Activated CD4-positive, alpha-beta T cell treated with anti-CD3 and anti-CD28 coated beads, Interleukin-2, amount 10 ng/mL, durations not matched to agents 24 days and 14 days (primary cell): ENCODE results near the gene TAP1. TPM values are rescaled to one million over a fixed set of nuclear protein-coding genes. Genes with fewer than 3 reads are reported as not detected.
"Not testable (repeated sequence)": the region's sequence is repeated elsewhere in the genome, so short reads cannot be mapped to it uniquely, and the experiment has no call there.

Source experiments
- DNase-seq: peaks from one replicate; pipeline ENCODE4 v3.0.0; 2022
- H3K27ac Mint-ChIP-seq: one replicate; pipeline ENCODE4 v1.8.0; 2022; ENCODE audit warnings: mild to moderate bottlenecking, mixed read lengths
- H3K27me3 Mint-ChIP-seq: one replicate; pipeline ENCODE4 v1.8.0; 2022; ENCODE audit warnings: mixed read lengths
- H3K36me3 Mint-ChIP-seq: one replicate; pipeline ENCODE4 v1.8.0; 2022; ENCODE audit warnings: low read depth, mild to moderate bottlenecking, mixed read lengths
- H3K4me1 Mint-ChIP-seq: one replicate; pipeline ENCODE4 v1.8.0; 2021; ENCODE audit warnings: mixed read lengths
- H3K4me3 Mint-ChIP-seq: one replicate; pipeline ENCODE4 v1.8.0; 2022; ENCODE audit warnings: mild to moderate bottlenecking, moderate library complexity, mixed read lengths
- H3K9me3 Mint-ChIP-seq: one replicate; pipeline ENCODE4 v1.8.0; 2021; ENCODE audit warnings: mixed read lengths
- intact Hi-C: fragments of 100-400 bp; cut with micrococcal nuclease; formaldehyde crosslinking; loops from one replicate; pipeline ENCODE4 v1.15.1; 2023
- total RNA-seq: library from RNA; stranded (reverse); gene quantifications from 2 replicates; pipeline ENCODE4 v1.2.3, GENCODE V29; 2022

Gene TAP1
- total RNA-seq, 1 donor from 2014 or later, result 275 TPM

DNA sequence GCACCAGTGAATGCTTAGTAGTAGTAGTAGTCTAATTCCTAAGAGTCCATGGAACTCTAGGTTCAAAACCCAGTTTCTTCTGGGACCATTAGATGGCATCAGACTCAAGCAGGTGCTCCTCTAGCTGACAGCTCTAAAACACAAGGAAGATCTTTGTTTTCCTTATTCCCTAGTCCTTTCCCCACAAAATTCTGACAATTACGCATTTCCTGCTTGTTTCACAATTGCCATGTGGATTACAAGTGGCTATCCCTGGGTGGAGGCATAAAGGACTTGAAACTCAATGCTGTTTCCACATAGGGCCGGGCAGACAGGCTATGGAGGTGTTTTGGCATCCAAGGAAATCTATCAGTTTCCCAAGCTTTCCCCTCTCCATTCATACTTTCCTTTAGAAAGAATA lies 27.5 kb downstream of the TAP1 start:
- Mint-ChIP-seq H3K4me3 (no peak overlapping the region), H3K9me3 (no peaks in the 10 kb centered on the region), H3K27ac (no peak overlapping the region), H3K4me1 (peaks cover 26% of the 10 kb centered on the region), H3K36me3 (peaks cover 40% of the 10 kb centered on the region), H3K27me3 (no peaks in the 10 kb centered on the region)
- intact Hi-C loops, result loop anchor here (5.0 kb wide), 1 partner anchor 41 kb away; no protein-coding TSS in a partner anchor
- peak; percentile 53 for DNase-seq

DNA sequence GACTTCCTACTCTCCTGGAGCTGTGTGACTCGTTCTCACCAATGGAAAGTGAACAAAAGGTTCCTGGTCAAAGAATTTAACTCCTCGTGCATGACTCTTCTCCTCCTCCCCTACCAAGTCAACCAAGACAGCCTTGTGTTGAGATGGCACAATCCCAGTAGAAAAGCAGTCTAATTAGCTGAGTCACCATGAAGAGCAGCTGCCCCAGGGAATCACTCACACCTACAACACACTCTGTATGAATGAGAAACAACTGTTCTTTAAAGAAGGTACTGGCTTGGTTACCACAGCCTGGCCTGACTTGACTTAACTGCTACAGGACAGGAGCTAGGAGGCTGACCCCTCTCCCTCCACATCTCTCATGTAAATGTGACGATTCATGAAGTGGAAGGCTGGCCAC lies 33.8 kb downstream of the TAP1 start:
- intact Hi-C loops, result no loop called here
- Mint-ChIP-seq H3K9me3 (no peaks in the 10 kb centered on the region), H3K4me1 (peaks cover 10% of the 10 kb centered on the region), H3K27me3 (no peaks in the 10 kb centered on the region), H3K36me3 (peaks cover 8% of the 10 kb centered on the region), H3K27ac (no peak overlapping the region), H3K4me3 (no peak overlapping the region)
- peak; percentile 52 for DNase-seq

DNA sequence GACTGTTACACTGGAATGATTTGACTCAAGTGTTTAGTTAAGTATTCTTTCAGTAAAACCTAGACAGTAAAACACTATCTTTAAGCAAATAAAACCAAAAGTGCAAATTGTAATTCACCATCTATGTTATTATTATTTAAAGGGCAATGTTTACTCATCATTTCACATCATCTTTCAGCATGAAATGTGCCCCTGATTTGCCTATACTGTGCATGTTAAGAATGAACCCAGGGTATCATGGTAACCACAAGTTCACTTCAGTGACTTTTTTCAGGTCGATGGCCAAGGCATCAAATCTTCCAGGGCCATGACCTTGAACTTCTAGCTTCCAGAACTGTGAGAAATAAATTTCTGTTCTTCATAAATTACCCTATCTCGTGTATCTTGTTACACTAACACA lies 34.6 kb downstream of the TAP1 start:
- H3K27ac Mint-ChIP-seq, result no peak overlapping the region
- DNase-seq, result peak; percentile 7
- H3K4me3 Mint-ChIP-seq, result no peak overlapping the region
- H3K27me3 Mint-ChIP-seq, result no peaks in the 10 kb centered on the region
- H3K36me3 Mint-ChIP-seq, result peaks cover 9% of the 10 kb centered on the region
- no peaks in the 10 kb centered on the region for H3K9me3 Mint-ChIP-seq
- intact Hi-C loops, result no loop called here
- peaks cover 10% of the 10 kb centered on the region for H3K4me1 Mint-ChIP-seq

DNA sequence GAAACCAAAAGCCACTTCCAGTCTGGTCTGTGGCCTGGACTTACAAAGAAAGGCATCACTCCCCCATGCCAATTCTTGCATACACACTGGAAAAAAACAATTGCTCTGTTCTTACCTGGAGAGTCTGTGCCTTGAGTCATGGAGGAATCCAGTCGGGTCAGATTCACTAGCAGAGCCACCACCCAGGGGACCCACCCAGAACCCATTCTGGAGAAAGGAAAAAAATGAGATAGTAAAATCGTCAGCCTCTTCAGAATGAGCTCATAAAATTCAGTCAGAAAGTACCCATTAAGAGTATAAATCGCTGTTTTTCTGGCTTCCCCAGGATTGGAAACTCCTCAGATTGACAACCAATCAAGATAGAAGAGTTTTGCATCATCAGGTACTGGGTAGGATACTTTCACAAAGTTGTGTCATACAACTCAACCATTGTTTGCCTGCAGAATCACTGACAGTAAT lies 36.7 kb downstream of the TAP1 start, which contains the start of gene HLA-DOB:
Gene HLA-DOB (minus strand): TSS at position 257 of the 459 bp plus-strand sequence. CDS start 51 bp downstream, at position 206.
- H3K27ac Mint-ChIP-seq, result no peak within 1 kb of the TSS
- intact Hi-C loops, result no loop called here
- H3K9me3 Mint-ChIP-seq, result no peaks in the 10 kb centered on the region
- H3K27me3 Mint-ChIP-seq, result no peaks in the 10 kb centered on the region
- H3K36me3 Mint-ChIP-seq, result peaks cover 9% of the 10 kb centered on the region
- peaks cover 10% of the 10 kb centered on the region for H3K4me1 Mint-ChIP-seq
- peak; percentile 57 for DNase-seq
- H3K4me3 Mint-ChIP-seq, result no peak within 1 kb of the TSS

DNA sequence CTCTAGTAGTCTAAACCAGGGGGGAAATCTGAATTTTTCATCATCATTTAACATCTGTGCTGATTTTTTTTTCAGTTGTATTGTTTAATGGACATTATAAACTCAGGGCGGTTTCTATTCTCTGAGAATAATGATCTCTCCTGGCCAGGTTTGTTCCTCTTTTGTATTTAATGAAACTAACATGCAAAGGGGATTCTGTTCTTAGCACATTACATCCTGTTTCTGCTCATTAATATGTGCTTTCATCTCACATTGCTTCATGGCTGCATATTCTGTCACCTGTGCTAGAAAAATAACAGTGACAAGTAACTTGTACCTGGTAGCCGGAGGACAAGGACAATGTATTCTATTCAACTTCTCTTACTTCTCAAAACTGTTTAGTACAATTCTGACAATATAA lies 37.5 kb downstream of the TAP1 start:
- H3K4me3 Mint-ChIP-seq, result no peak overlapping the region
- intact Hi-C loops, result no loop called here
- peak; percentile 24 for DNase-seq
- no peaks in the 10 kb centered on the region for H3K27me3 Mint-ChIP-seq
- peaks cover 9% of the 10 kb centered on the region for H3K36me3 Mint-ChIP-seq
- H3K27ac Mint-ChIP-seq, result no peak overlapping the region
- peaks cover 10% of the 10 kb centered on the region for H3K4me1 Mint-ChIP-seq
- no peaks in the 10 kb centered on the region for H3K9me3 Mint-ChIP-seq

DNA sequence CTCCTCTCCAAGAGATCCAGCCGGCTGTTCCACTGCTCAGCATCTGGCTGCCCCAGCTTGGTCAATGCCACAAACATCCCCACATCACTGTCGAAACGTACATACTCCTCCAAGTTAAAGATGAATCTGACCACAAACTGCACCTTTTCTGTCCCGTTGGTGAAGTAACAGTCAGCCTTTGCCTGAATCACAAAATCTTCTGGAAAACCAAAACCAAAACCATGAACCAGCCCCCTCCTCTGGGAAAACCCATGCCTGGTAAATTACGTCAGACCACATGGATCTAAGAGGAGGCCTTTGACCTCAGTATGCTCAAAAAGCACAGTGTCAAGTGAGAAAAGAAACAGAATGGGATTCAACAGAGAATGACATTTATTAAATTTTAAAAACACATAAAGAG lies 38.4 kb downstream of the TAP1 start:
- Mint-ChIP-seq H3K36me3 (peaks cover 6% of the 10 kb centered on the region), H3K4me3 (no peak overlapping the region), H3K4me1 (peaks cover 6% of the 10 kb centered on the region), H3K9me3 (no peaks in the 10 kb centered on the region), H3K27ac (no peak overlapping the region), H3K27me3 (no peaks in the 10 kb centered on the region)
- intact Hi-C loops, result no loop called here
- DNase-seq, result no peak

DNA sequence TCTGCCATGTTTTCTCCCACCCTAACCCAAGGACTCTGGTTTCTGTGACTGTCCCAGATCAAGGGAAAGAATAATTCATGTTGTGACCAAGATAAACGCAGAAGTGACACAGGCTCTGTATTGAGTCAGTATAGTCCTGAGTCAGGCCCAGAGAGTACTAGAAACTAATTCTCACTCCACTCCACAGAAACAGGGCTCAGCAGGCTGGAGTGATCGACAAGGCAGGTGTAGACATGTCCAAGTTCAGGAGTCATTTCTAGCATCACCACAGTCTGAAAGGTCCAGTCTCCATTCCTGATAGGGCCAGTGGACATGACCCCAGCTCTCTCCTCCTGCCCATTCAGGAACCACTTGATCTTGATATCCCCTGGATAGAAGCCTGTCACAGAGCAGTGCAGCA lies 39.4 kb downstream of the TAP1 start:
- intact Hi-C loops, result no loop called here
- Mint-ChIP-seq H3K36me3 (peaks cover 5% of the 10 kb centered on the region), H3K4me1 (peaks cover 4% of the 10 kb centered on the region), H3K27me3 (no peaks in the 10 kb centered on the region), H3K9me3 (no peaks in the 10 kb centered on the region), H3K4me3 (no peak overlapping the region), H3K27ac (no peak overlapping the region)
- DNase-seq, result peak; percentile 52

DNA sequence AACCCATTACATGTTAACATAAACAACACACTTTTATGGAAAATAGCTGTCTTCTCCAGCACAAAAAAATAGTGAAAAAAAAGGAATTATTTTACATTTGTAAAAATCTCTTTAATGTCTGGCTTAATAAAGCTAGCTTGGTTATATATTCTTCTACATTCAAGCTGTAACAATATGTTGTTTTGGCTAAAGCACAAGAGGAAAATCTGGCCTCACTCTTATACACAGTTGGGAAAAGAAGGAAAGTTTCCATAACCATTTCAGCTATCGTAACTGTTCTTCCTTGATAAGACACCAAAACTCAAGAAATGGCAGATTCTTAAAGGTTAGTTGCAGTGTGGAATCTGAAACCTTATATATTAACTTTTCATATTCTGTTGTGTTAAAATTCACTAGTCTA lies 44.3 kb downstream of the TAP1 start:
- intact Hi-C loops, result no loop called here
- Mint-ChIP-seq H3K4me1 (peaks cover 7% of the 10 kb centered on the region), H3K27ac (no peak overlapping the region), H3K9me3 (no peaks in the 10 kb centered on the region), H3K27me3 (peaks cover 23% of the 10 kb centered on the region), H3K4me3 (no peak overlapping the region), H3K36me3 (peaks cover 4% of the 10 kb centered on the region)
- DNase-seq, result no peak

DNA sequence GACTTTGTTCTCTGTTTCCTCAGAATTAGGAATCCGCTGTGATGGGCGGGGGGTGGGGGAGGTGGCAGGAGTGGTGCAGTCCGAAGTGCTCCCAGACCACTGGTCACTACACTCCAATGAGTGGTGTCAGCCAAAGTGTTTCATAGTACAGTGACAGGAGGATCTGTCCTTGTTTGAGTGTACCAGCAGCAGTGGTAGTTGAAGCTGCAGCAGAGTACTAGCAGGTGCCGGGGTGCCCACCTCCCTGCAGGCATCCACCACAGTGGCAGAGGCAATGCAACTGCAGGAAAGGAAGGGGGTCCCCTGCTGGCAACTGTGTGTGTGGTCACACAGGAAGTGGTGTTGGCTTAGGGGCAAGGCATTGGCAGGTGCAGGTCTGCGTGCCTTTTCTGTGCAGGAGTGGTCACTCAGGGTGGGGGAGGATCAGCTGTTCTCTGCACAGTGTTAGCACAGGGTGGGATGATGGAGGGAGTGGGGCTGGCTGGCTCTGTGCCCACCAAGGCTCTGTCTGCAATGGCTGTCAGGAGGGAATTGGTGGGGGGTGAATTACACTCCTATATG lies 46.4 kb downstream of the TAP1 start:
- Mint-ChIP-seq H3K27ac (no peak overlapping the region), H3K27me3 (peaks cover 40% of the 10 kb centered on the region), H3K36me3 (peaks cover 2% of the 10 kb centered on the region), H3K4me3 (no peak overlapping the region), H3K4me1 (peaks cover 7% of the 10 kb centered on the region), H3K9me3 (no peaks in the 10 kb centered on the region)
- intact Hi-C loops, result no loop called here
- peak; percentile 53 for DNase-seq

DNA sequence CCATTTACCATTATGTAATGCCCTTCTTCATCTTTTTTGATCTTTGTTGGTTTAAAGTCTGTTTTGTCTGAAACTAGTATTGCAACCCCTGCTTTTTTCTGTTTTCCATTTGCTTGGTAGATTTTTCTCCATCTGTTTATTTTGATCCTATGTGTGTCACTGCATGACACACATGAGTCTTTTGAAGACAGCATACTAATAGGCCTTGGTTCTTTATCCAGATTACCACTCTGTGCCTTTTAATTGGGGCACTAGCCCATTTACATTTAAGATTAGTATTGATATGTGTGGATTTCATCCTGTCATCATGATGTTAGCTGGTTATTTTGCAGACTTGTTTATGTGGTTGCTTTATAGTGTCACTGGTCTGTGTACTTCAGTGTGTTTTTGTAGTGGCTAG lies 48.1 kb downstream of the TAP1 start:
- H3K4me3 Mint-ChIP-seq, intact Hi-C loops, H3K36me3 Mint-ChIP-seq, H3K4me1 Mint-ChIP-seq, H3K9me3 Mint-ChIP-seq, H3K27ac Mint-ChIP-seq: not testable (repeated sequence)
- DNase-seq, result peak; percentile 16
- H3K27me3 Mint-ChIP-seq, result peaks cover 51% of the 10 kb centered on the region

DNA sequence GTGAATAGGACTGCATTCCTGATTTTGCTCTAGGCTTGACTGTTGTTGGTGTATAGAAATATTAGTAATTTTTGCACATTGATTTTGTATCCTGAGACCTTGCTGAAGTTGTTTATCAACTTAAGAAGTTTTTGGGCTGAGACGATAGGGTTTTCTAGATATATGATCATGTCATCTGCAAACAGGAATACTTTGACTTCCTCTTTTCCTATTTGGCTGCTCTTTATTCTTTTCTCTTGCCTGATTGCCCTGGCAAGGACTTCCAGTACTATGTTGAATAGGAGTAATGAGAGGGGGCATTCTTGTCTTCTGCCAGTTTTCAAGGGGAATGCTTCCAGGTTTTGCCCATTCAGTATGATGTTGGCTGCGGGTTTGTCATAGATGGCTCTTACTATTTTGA lies 50.1 kb downstream of the TAP1 start:
- H3K36me3 Mint-ChIP-seq, result peaks cover 2% of the 10 kb centered on the region
- H3K27me3 Mint-ChIP-seq, result peaks cover 64% of the 10 kb centered on the region
- no peak overlapping the region for H3K4me3 Mint-ChIP-seq
- peaks cover 7% of the 10 kb centered on the region for H3K4me1 Mint-ChIP-seq
- intact Hi-C loops, result no loop called here
- no peaks in the 10 kb centered on the region for H3K9me3 Mint-ChIP-seq
- DNase-seq, result peak; percentile 26
- no peak overlapping the region for H3K27ac Mint-ChIP-seq

DNA sequence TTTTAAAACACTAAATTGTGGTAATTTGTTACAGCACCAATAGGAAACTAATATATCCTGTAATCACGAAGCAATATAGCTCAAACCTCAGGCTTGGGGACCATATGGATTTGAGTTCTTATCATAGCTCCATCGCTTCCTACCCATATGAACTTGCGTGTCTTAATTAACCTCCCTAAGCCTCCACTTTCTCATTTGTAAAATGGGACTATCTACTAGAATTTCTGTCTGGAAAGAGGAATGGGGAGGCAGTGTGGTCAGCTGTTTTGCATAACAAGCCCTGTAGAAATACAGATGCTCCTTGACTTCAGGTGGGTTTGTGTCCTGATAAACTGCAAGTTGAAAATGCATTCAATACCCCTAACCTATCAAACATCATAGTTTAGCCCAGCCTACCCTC lies 53.8 kb downstream of the TAP1 start:
- Mint-ChIP-seq H3K36me3 (no peaks in the 10 kb centered on the region), H3K27ac (no peak overlapping the region), H3K27me3 (peaks cover 63% of the 10 kb centered on the region), H3K4me3 (no peak overlapping the region), H3K9me3 (no peaks in the 10 kb centered on the region), H3K4me1 (peaks cover 18% of the 10 kb centered on the region)
- DNase-seq, result no peak
- intact Hi-C loops, result loop anchor here (5.0 to 10.0 kb wide), 3 partner anchors 97 to 555 kb away; no protein-coding TSS in a partner anchor

DNA sequence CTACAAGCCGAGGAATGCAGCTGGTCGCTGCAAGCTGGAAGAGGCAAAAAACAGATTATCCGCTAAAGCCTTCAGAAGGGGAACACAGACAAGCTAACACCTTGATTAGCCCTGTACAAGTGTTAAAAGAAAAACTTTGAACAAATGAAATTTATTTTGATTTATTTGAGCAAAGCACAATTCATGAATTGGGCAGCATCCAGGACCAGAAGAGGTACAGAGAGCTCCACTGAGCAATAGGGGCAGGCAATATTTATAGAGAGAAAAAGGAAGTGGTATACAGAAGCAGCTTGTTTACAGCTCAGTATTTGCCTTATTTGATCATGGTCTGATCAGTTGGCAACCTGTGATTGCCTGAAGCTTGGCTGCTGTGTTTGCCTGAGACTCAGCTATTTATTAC lies 54.3 kb downstream of the TAP1 start:
- Mint-ChIP-seq H3K4me1 (peaks cover 24% of the 10 kb centered on the region), H3K27ac (no peak overlapping the region), H3K36me3 (no peaks in the 10 kb centered on the region), H3K4me3 (no peak overlapping the region), H3K9me3 (no peaks in the 10 kb centered on the region), H3K27me3 (peaks cover 63% of the 10 kb centered on the region)
- intact Hi-C loops, result loop anchor here (5.0 to 10.0 kb wide), 3 partner anchors 97 to 554 kb away; no protein-coding TSS in a partner anchor
- DNase-seq, result no peak

DNA sequence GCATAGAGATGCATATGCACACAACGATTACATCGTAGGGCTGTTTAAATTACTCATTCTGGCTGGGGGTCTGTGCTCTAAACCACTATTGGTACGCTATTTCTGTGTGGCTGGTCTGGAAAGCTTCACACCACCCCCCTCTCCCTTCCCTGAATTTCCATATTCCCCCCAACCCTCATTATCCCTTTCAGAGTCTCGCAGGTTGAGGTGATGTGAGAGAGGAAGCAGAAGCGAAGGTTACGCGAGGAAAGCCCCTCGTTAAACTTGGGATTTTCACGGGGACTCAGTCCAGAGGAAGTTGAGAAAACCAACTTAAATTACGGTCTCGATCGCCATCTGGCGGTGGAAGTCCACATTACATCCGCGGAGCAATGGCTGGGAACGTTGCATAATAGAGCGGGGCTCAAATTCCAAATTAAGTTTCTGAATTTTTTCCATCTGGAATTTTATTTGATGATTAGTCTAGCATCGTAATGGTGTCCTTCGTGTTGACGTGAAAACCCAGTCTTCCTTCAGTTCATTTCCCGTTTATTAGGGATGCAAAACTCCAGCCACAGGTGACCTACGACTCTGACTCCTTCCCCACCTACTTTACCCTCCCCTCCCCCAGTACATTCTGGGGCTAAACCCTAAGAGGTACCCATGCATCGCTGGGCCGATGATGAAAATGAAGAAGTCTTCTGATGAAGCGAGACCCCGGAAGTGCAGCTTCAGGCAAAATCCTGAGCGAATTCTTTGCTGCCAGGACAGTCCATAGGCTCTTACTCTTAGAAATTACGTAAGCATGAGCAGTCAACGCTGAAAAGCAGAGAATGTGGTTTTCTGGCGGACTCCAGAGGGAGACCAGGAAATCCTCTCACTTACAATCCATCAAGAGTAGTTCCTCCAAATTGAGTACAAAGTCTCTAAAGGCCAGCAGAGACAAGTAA lies 56.4 kb downstream of the TAP1 start:
- Mint-ChIP-seq H3K36me3 (no peaks in the 10 kb centered on the region), H3K4me3 (peak overlapping the region; percentile 74), H3K27me3 (peaks cover 62% of the 10 kb centered on the region), H3K4me1 (peaks cover 31% of the 10 kb centered on the region), H3K27ac (no peak overlapping the region), H3K9me3 (no peaks in the 10 kb centered on the region)
- intact Hi-C loops, result loop anchor here (1.0 to 10.0 kb wide), 4 partner anchors 95 to 552 kb away; no protein-coding TSS in a partner anchor
- peak; percentile 93 for DNase-seq
